SK-N-SH treated with all-trans-retinoic acid at 6 μM for 48 hours (cell line): ENCODE measurements around the gene CXCR2.

ENCODE experiments used
- ATAC-seq: fragments of 200-7000 bp; cut with Tn5 transposase; 3 replicates; pipeline ENCODE4 v1.9.1; 2020; ENCODE audit warnings: mild to moderate bottlenecking, moderate library complexity
- BACH2 ChIP-seq: fragments of 250-450 bp; sonication (Bioruptor Pico); IDR thresholded peaks from 2 replicates; pipeline ENCODE4 v1.9.0; 2021; ENCODE audit warnings: mild to moderate bottlenecking, borderline replicate concordance
- CSDC2 ChIP-seq: fragments of 250-450 bp; sonication (Bioruptor Pico); IDR thresholded peaks from 2 replicates; pipeline ENCODE4 v1.5.0; 2020; ENCODE audit warnings: mild to moderate bottlenecking, moderate library complexity
- ESRRG ChIP-seq: fragments of 250-450 bp; sonication (Bioruptor Pico); IDR thresholded peaks from 2 replicates; pipeline ENCODE4 v1.6.1; 2021; ENCODE audit warnings: mild to moderate bottlenecking
- GLIS3 ChIP-seq: fragments of 250-450 bp; sonication (Bioruptor Pico); IDR thresholded peaks from 2 replicates; pipeline ENCODE4 v1.5.0; 2020; ENCODE audit warnings: mild to moderate bottlenecking, moderate library complexity
- ISL1 ChIP-seq: fragments of 250-450 bp; sonication (Bioruptor Pico); IDR thresholded peaks from 2 replicates; pipeline ENCODE4 v2.1.2; 2022; ENCODE audit warnings: mild to moderate bottlenecking, moderate library complexity
- OSR1 ChIP-seq: fragments of 250-450 bp; sonication (Bioruptor Pico); IDR thresholded peaks from 2 replicates; pipeline ENCODE4 v1.8.0; 2022; ENCODE audit warnings: moderate library complexity, mild to moderate bottlenecking, inconsistent platforms
- PPARA ChIP-seq: fragments of 250-450 bp; sonication (Bioruptor Pico); IDR thresholded peaks from 2 replicates; pipeline ENCODE4 v1.5.0; 2020; ENCODE audit warnings: mild to moderate bottlenecking, borderline replicate concordance
- RARB ChIP-seq: fragments of 250-450 bp; sonication (Bioruptor Pico); IDR thresholded peaks from 2 replicates; pipeline ENCODE4 v1.8.0; 2021; ENCODE audit warnings: mild to moderate bottlenecking, moderate library complexity
- SNAI2 ChIP-seq: fragments of 250-450 bp; sonication (Bioruptor Pico); IDR thresholded peaks from 2 replicates; pipeline ENCODE4 v1.5.0; 2020; ENCODE audit warnings: mild to moderate bottlenecking, moderate library complexity
- TCF4 ChIP-seq: fragments of 250-450 bp; sonication (Bioruptor Pico); IDR thresholded peaks from 2 replicates; pipeline ENCODE4 v1.8.0; 2021; ENCODE audit warnings: mild to moderate bottlenecking, moderate library complexity, borderline replicate concordance
- ZC3H10 ChIP-seq: fragments of 250-450 bp; sonication (Bioruptor Pico); IDR thresholded peaks from 2 replicates; pipeline ENCODE4 v1.5.1; 2021; ENCODE audit warnings: mild to moderate bottlenecking, moderate library complexity
- ZFP3 ChIP-seq: fragments of 250-450 bp; sonication (Bioruptor Pico); IDR thresholded peaks from 2 replicates; pipeline ENCODE4 v1.5.0; 2020; ENCODE audit warnings: mild to moderate bottlenecking, moderate library complexity
- ZFP30 ChIP-seq: fragments of 450-650 bp; formaldehyde crosslinking; IDR thresholded peaks from 2 replicates; pipeline ENCODE4 v1.5.0; 2022; ENCODE audit warnings: mild to moderate bottlenecking, moderate library complexity
- ZNF565 ChIP-seq: fragments of 450-650 bp; formaldehyde crosslinking; conservative IDR thresholded peaks from 2 replicates; pipeline ENCODE4 v1.5.0; 2020; ENCODE audit warnings: low read depth, mild to moderate bottlenecking, moderate library complexity
- ZNF70 ChIP-seq: fragments of 450-650 bp; formaldehyde crosslinking; IDR thresholded peaks from 2 replicates; pipeline ENCODE4 v1.5.0; 2020; ENCODE audit warnings: mild to moderate bottlenecking, moderate library complexity
- ZNF8 ChIP-seq: fragments of 450-650 bp; formaldehyde crosslinking; IDR thresholded peaks from 2 replicates; pipeline ENCODE4 v1.5.0; 2020; ENCODE audit warnings: mild to moderate bottlenecking, moderate library complexity
- TF ChIP-seq, protein P1 (sequence below): fragments of 250-450 bp; sonication (Bioruptor Pico); IDR thresholded peaks from 2 replicates; pipeline ENCODE4 v1.5.1; 2021; ENCODE audit warnings: mild to moderate bottlenecking, moderate library complexity
- TF ChIP-seq, protein P2 (sequence below): fragments of 250-450 bp; sonication (Bioruptor Pico); IDR thresholded peaks from 2 replicates; pipeline ENCODE4 v1.8.0; 2021; ENCODE audit warnings: low read depth, mild to moderate bottlenecking, moderate library complexity, borderline replicate concordance
- TF ChIP-seq, protein P3 (sequence below): fragments of 250-450 bp; sonication (Bioruptor Pico); IDR thresholded peaks from 2 replicates; pipeline ENCODE4 v1.5.0; 2020; ENCODE audit warnings: mild to moderate bottlenecking, moderate library complexity
- TF ChIP-seq, protein P4 (sequence below): fragments of 250-450 bp; sonication (Bioruptor Pico); IDR thresholded peaks from 2 replicates; pipeline ENCODE4 v1.5.1; 2020; ENCODE audit warnings: low read depth, mild to moderate bottlenecking, moderate library complexity

The CXCR2 gene

DNA sequence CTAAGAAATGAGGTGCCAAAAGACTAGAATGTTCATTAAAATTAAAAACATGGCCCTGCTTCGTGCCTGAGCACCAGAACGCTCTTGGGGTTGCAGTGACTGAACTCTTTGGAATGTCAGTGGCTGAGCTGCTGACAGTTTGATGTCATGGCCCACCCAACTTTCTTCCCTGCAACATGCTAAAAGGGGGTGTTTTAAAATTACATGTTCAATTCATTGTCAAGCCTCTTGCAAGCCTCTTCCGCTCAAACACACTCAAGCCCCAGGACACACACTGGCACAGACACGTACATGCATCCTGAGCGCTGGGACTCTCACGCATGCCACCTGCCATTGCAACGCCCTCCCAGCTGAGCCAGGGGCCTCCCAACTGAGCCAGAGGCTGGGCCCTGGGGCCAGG, 44.1 kb upstream of the CXCR2 start:
- ATAC-seq = peak; percentile 67
- TF ChIP-seq BACH2 = no peak
- TF ChIP-seq ZNF8 (CRISPR knock-in tag) = no peak
- TF ChIP-seq ISL1 (CRISPR knock-in tag) = no peak
- TF ChIP-seq, all 23 proteins: peak for 0

DNA sequence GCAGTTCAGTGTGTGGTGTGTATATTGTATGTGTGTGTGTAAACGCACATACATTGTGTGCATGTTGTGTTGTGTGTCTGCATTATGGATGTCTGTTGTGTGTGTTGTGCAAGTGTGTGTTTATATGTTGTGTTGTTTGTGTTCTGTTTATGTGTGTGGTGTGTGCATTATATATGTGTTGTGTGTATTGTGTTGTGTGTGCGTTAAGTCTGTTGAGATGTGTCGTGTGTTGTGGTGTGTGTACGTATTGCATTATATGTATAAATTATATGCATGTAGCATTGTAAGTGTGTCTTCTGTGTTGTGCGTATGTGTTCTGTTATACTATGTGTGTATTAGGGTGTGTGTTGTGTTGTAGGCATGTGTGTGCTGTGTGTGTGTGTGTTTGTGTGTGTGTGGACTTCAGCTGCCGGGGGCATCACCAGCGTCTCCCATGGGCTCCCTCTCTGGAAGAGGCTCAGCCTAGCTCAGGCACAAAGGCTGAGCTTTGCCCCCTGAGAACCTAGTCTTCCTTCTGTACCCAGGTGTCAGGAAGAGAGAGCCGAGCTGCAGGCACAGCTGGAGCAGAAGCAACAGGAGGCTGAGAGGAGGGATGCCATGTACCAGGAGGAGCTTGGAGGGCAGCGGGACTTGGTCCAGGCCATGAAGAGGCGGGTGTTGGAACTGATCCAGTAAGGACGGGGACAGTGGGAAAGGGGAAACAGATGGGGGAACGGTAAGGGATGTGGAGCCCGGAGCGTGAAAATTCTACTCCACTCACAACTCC, 43.1 kb upstream of the CXCR2 start:
- no peak for ATAC-seq
- TF ChIP-seq SNAI2 = no peak
- no peak for TF ChIP-seq ZC3H10 (CRISPR knock-in tag)
- TF ChIP-seq, protein P1, sequence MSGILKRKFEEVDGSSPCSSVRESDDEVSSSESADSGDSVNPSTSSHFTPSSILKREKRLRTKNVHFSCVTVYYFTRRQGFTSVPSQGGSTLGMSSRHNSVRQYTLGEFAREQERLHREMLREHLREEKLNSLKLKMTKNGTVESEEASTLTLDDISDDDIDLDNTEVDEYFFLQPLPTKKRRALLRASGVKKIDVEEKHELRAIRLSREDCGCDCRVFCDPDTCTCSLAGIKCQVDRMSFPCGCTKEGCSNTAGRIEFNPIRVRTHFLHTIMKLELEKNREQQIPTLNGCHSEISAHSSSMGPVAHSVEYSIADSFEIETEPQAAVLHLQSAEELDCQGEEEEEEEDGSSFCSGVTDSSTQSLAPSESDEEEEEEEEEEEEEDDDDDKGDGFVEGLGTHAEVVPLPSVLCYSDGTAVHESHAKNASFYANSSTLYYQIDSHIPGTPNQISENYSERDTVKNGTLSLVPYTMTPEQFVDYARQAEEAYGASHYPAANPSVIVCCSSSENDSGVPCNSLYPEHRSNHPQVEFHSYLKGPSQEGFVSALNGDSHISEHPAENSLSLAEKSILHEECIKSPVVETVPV (CRISPR knock-in tag) = no peak
- TF ChIP-seq ZNF565 (CRISPR knock-in tag) = no peak
- no peak for TF ChIP-seq ESRRG (CRISPR knock-in tag)
- TF ChIP-seq ZFP3 (CRISPR knock-in tag) = no peak
- TF ChIP-seq ISL1 (CRISPR knock-in tag) = no peak
- TF ChIP-seq ZNF70 (CRISPR knock-in tag) = no peak
- no peak for TF ChIP-seq ZFP30 (CRISPR knock-in tag)
- no peak for TF ChIP-seq BACH2
- TF ChIP-seq, protein P2, sequence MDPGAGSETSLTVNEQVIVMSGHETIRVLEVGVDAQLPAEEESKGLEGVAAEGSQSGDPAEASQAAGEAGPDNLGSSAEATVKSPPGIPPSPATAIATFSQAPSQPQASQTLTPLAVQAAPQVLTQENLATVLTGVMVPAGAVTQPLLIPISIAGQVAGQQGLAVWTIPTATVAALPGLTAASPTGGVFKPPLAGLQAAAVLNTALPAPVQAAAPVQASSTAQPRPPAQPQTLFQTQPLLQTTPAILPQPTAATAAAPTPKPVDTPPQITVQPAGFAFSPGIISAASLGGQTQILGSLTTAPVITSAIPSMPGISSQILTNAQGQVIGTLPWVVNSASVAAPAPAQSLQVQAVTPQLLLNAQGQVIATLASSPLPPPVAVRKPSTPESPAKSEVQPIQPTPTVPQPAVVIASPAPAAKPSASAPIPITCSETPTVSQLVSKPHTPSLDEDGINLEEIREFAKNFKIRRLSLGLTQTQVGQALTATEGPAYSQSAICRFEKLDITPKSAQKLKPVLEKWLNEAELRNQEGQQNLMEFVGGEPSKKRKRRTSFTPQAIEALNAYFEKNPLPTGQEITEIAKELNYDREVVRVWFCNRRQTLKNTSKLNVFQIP (CRISPR knock-in tag) = no peak
- TF ChIP-seq OSR1 = no peak
- no peak for TF ChIP-seq ZNF8 (CRISPR knock-in tag)
- no peak for TF ChIP-seq TCF4
- TF ChIP-seq PPARA (CRISPR knock-in tag) = no peak
- TF ChIP-seq, protein P3, sequence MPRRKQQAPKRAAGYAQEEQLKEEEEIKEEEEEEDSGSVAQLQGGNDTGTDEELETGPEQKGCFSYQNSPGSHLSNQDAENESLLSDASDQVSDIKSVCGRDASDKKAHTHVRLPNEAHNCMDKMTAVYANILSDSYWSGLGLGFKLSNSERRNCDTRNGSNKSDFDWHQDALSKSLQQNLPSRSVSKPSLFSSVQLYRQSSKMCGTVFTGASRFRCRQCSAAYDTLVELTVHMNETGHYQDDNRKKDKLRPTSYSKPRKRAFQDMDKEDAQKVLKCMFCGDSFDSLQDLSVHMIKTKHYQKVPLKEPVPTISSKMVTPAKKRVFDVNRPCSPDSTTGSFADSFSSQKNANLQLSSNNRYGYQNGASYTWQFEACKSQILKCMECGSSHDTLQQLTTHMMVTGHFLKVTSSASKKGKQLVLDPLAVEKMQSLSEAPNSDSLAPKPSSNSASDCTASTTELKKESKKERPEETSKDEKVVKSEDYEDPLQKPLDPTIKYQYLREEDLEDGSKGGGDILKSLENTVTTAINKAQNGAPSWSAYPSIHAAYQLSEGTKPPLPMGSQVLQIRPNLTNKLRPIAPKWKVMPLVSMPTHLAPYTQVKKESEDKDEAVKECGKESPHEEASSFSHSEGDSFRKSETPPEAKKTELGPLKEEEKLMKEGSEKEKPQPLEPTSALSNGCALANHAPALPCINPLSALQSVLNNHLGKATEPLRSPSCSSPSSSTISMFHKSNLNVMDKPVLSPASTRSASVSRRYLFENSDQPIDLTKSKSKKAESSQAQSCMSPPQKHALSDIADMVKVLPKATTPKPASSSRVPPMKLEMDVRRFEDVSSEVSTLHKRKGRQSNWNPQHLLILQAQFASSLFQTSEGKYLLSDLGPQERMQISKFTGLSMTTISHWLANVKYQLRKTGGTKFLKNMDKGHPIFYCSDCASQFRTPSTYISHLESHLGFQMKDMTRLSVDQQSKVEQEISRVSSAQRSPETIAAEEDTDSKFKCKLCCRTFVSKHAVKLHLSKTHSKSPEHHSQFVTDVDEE = no peak
- TF ChIP-seq, protein P4, sequence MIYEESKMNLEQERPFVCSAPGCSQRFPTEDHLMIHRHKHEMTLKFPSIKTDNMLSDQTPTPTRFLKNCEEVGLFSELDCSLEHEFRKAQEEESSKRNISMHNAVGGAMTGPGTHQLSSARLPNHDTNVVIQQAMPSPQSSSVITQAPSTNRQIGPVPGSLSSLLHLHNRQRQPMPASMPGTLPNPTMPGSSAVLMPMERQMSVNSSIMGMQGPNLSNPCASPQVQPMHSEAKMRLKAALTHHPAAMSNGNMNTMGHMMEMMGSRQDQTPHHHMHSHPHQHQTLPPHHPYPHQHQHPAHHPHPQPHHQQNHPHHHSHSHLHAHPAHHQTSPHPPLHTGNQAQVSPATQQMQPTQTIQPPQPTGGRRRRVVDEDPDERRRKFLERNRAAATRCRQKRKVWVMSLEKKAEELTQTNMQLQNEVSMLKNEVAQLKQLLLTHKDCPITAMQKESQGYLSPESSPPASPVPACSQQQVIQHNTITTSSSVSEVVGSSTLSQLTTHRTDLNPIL = no peak
- no peak for TF ChIP-seq GLIS3
- no peak for TF ChIP-seq CSDC2 (CRISPR knock-in tag)

DNA sequence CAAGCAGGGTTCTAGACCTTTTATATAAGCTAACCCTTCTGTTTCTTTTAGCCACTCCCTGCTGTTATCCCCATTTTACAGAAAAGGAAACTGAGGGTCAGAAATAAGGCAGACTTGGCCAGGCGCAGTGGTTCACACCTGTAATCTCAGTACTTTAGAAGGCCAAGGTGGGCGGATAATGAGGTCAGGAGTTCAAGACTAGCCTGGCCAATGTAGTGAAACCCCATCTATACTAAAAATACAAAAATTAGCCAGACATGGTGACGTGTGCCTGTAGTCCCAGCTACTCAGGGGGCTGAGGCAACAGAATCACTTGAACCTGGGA, 42.5 kb upstream of the CXCR2 start:
- TF ChIP-seq GLIS3 (no peak), RARB (no peak), PPARA (CRISPR knock-in tag) (no peak)
- TF ChIP-seq, protein P1 (CRISPR knock-in tag) = no peak
- TF ChIP-seq, protein P2 (CRISPR knock-in tag) = no peak
- ATAC-seq = no peak
